Measurements from ENCODE around the gene FOSL2.

- no peak for TF ChIP-seq CTCF (IDR thresholded peaks at IDR 0.05)
- no peak for TF ChIP-seq POLR2A (IDR thresholded peaks at IDR 0.05)
- no peak for TF ChIP-seq POLR2AphosphoS5 (IDR thresholded peaks at IDR 0.05; ENCODE audit: insufficient read depth in 1 of 2, low read depth in 1 of 2)
Observed at GRCh38 chr2:28343184-28343942, 49.3 kb upstream of the FOSL2 start.

Data from vagina (tissue), 2 donors.